GM23338 (cell line): Measurements from ENCODE around the gene ZBTB25. TPM values are rescaled to one million over a fixed set of nuclear protein-coding genes. Genes with fewer than 3 reads are reported as not detected.

Experiments
- ATAC-seq: fragments of 200-7000 bp; cut with Tn5 transposase; 3 replicates; pipeline ENCODE4 v1.9.1; 2020
- DNase-seq: peaks from one replicate; pipeline ENCODE4 v3.0.0-alpha.2; 2015; ENCODE audit warnings: low spot score
- H2AFZ ChIP-seq: fragments of 200-600 bp; sonication (generic); 2 replicates; pipeline ENCODE4 v1.8.0; 2016; ENCODE audit warnings: antibody characterized with exemption, mild to moderate bottlenecking, moderate library complexity
- H3F3A ChIP-seq: fragments of 200-600 bp; sonication (generic); replicated peaks from 2 replicates; pipeline ENCODE4 v1.8.0; 2017; ENCODE audit warnings: antibody characterized with exemption, mixed run types, low read depth
- H3K27ac ChIP-seq: fragments of 200-600 bp; sonication (generic); 2 replicates; pipeline ENCODE4 v1.6.1; 2016; ENCODE audit warnings: low read depth
- H3K27me3 ChIP-seq: fragments of 200-600 bp; sonication (generic); 2 replicates; pipeline ENCODE4 v1.8.0; 2016; ENCODE audit warnings: mild to moderate bottlenecking, mixed run types, moderate library complexity; ENCODE audit not compliant: insufficient read depth
- H3K36me3 ChIP-seq: fragments of 200-600 bp; sonication (generic); 2 replicates; pipeline ENCODE4 v1.8.0; 2016; ENCODE audit warnings: mild to moderate bottlenecking; ENCODE audit not compliant: insufficient read depth
- H3K4me1 ChIP-seq: fragments of 200-600 bp; sonication (generic); 2 replicates; pipeline ENCODE4 v1.8.0; 2016; ENCODE audit warnings: mild to moderate bottlenecking, moderate library complexity; ENCODE audit not compliant: insufficient read depth
- H3K4me2 ChIP-seq: fragments of 200-600 bp; sonication (generic); 2 replicates; pipeline ENCODE4 v1.7.1; 2017; ENCODE audit warnings: mixed run types
- H3K4me3 ChIP-seq: fragments of 200-600 bp; sonication (generic); 2 replicates; pipeline ENCODE4 v1.6.1; 2016; ENCODE audit warnings: mixed run types
- H3K79me2 ChIP-seq: fragments of 200-600 bp; sonication (generic); replicated peaks from 2 replicates; pipeline ENCODE4 v1.8.0; 2017; ENCODE audit warnings: mild to moderate bottlenecking; ENCODE audit not compliant: insufficient read depth
- H3K9me2 ChIP-seq: fragments of 200-600 bp; sonication (generic); 2 replicates; pipeline ENCODE4 v1.8.0; 2017; ENCODE audit not compliant: insufficient read depth
- H4K20me1 ChIP-seq: fragments of 200-600 bp; sonication (generic); replicated peaks from 2 replicates; pipeline ENCODE4 v1.8.0; 2017; ENCODE audit warnings: mild to moderate bottlenecking; ENCODE audit not compliant: insufficient read depth
- H3K27ac Mint-ChIP-seq: 2 replicates; pipeline ENCODE4 v1.8.0; 2020; ENCODE audit warnings: inconsistent platforms, mild to moderate bottlenecking, moderate library complexity, mixed read lengths
- H3K27me3 Mint-ChIP-seq: 3 replicates; pipeline ENCODE4 v1.8.0; 2022; ENCODE audit warnings: low read depth, mild to moderate bottlenecking, moderate library complexity, mixed read lengths, inconsistent platforms; ENCODE audit not compliant: insufficient read depth, poor library complexity
- H3K36me3 Mint-ChIP-seq: 3 replicates; pipeline ENCODE4 v1.8.0; 2021; ENCODE audit warnings: low read depth, mild to moderate bottlenecking, inconsistent platforms, moderate library complexity, mixed read lengths
- H3K4me1 Mint-ChIP-seq: 3 replicates; pipeline ENCODE4 v1.8.0; 2020; ENCODE audit warnings: mild to moderate bottlenecking, inconsistent platforms, mixed read lengths
- H3K4me3 Mint-ChIP-seq: 3 replicates; pipeline ENCODE4 v1.8.0; 2021; ENCODE audit warnings: moderate library complexity, mild to moderate bottlenecking, inconsistent platforms, mixed read lengths
- H3K9me3 Mint-ChIP-seq: 3 replicates; pipeline ENCODE4 v1.8.0; 2020; ENCODE audit warnings: moderate library complexity, mild to moderate bottlenecking, inconsistent platforms, mixed read lengths
- CREB1 ChIP-seq: fragments of 250-450 bp; sonication (Bioruptor Pico); IDR thresholded peaks from 2 replicates; pipeline ENCODE4 v1.5.0; 2020; ENCODE audit warnings: low read depth, mild to moderate bottlenecking, moderate library complexity
- CTCF ChIP-seq, 2 experiments: fragments of 200-600 bp in 1 of 2; sonication (generic) in 1 of 2; conservative IDR thresholded peaks; 2 replicates each; pipeline versions ENCODE4 v1.5.1 to v1.6.1; 2016 to 2017; ENCODE audit warnings: antibody characterized with exemption in 2 of 2, low read depth in 2 of 2, mild to moderate bottlenecking in 2 of 2, moderate library complexity in 1 of 2
- ETS1 ChIP-seq: IDR thresholded peaks from 2 replicates; pipeline ENCODE4 v1.6.1; 2016; ENCODE audit warnings: antibody characterized with exemption
- EZH2 ChIP-seq: fragments of 200-600 bp; sonication (generic); IDR thresholded peaks from one replicate; pipeline ENCODE4 v1.8.0; 2017; ENCODE audit warnings: antibody characterized with exemption, mild to moderate bottlenecking, low read depth; ENCODE audit not compliant: unreplicated experiment
- EZH2phosphoT487 ChIP-seq: fragments of 200-600 bp; sonication (generic); IDR thresholded peaks from one replicate; pipeline ENCODE4 v1.8.1; 2018; ENCODE audit warnings: antibody characterized with exemption; ENCODE audit not compliant: unreplicated experiment
- JUNB ChIP-seq: IDR thresholded peaks from one replicate; pipeline ENCODE4 v1.6.1; 2016; ENCODE audit warnings: antibody characterized with exemption; ENCODE audit not compliant: unreplicated experiment
- NANOG ChIP-seq: IDR thresholded peaks from 2 replicates; pipeline ENCODE4 v1.6.1; 2016; ENCODE audit warnings: antibody characterized with exemption, borderline replicate concordance
- POLR2AphosphoS5 ChIP-seq: IDR thresholded peaks from 2 replicates; pipeline ENCODE4 v1.6.1; 2016; ENCODE audit warnings: antibody characterized with exemption, low read depth
- REST ChIP-seq: IDR thresholded peaks from one replicate; pipeline ENCODE4 v1.6.1; 2018; ENCODE audit warnings: antibody characterized with exemption; ENCODE audit not compliant: unreplicated experiment
- STAT1 ChIP-seq: IDR thresholded peaks from one replicate; pipeline ENCODE4 v1.6.1; 2016; ENCODE audit warnings: antibody characterized with exemption; ENCODE audit not compliant: unreplicated experiment
- ZNF114 ChIP-seq: fragments of 250-450 bp; sonication (Bioruptor Pico); IDR thresholded peaks from 2 replicates; pipeline ENCODE4 v1.5.0; 2020; ENCODE audit warnings: mild to moderate bottlenecking, moderate library complexity
- ZNF331 ChIP-seq: fragments of 250-450 bp; sonication (Bioruptor Pico); IDR thresholded peaks from 2 replicates; pipeline ENCODE4 v1.5.0; 2020; ENCODE audit warnings: low read depth, mild to moderate bottlenecking, moderate library complexity
- ZNF462 ChIP-seq: fragments of 250-450 bp; sonication (Bioruptor Pico); IDR thresholded peaks from 2 replicates; pipeline ENCODE4 v1.5.0; 2020; ENCODE audit warnings: mild to moderate bottlenecking, moderate library complexity
- polyA plus RNA-seq: library from polyadenylated mRNA; unstranded; fragments of >200 nt; fragmentation: Nextera tagmentation; extraction: Ambion mirVana; gene quantifications from 2 replicates; pipeline ENCODE4 v1.2.1, GENCODE V29; 2016
- total RNA-seq: library from RNA; depleted of rRNA; stranded (reverse); fragments of >200 nt; shearing (Covaris generic); gene quantifications from 2 replicates; pipeline ENCODE4 v1.2.3, GENCODE V29; 2014

The ZBTB25 gene
- total and polyA plus RNA-seq, 2 experiments from 2014 or later: 5.8 to 8.0 TPM

GRCh38 chr14:64444140-64444539 is 59.5 kb downstream of the ZBTB25 start:
- TF ChIP-seq POLR2AphosphoS5: no peak
- no peak for TF ChIP-seq ZNF462 (CRISPR knock-in tag)
- no peak for TF ChIP-seq EZH2phosphoT487
- no peak for TF ChIP-seq JUNB
- TF ChIP-seq ZNF331: no peak
- TF ChIP-seq NANOG: no peak
- TF ChIP-seq CTCF (conservative IDR thresholded peaks at IDR 0.05; ENCODE audit: low read depth in 2 of 2): no peak
- TF ChIP-seq ETS1: no peak
- no peak for TF ChIP-seq CREB1 (CRISPR knock-in tag)
- TF ChIP-seq EZH2: no peak
- TF ChIP-seq REST: no peak
- TF ChIP-seq ZNF114 (CRISPR knock-in tag): no peak
- TF ChIP-seq STAT1: no peak
- Histone ChIP-seq H3K36me3 (peaks cover 77% of the 10 kb centered on the region), H3K4me2 (no peak overlapping the region), H3K4me1 (no peaks in the 10 kb centered on the region), H3K27me3 (no peaks in the 10 kb centered on the region), H3F3A (peaks cover 11% of the 10 kb centered on the region; the same call in 1 of the 2 replicates), H4K20me1 (peaks cover 19% of the 10 kb centered on the region), H3K9me2 (no peaks in the 10 kb centered on the region), H3K27ac (no peak overlapping the region), H3K79me2 (no peaks in the 10 kb centered on the region), H3K4me3 (no peak overlapping the region), H2AFZ (no peak overlapping the region)
- DNase-seq (no peak), ATAC-seq (no peak)
- Mint-ChIP-seq H3K36me3 (peaks cover 83% of the 10 kb centered on the region), H3K4me3 (no peak overlapping the region), H3K4me1 (no peaks in the 10 kb centered on the region), H3K27ac (no peak overlapping the region; the same call in 1 of the 2 replicates), H3K27me3 (peaks cover 2% of the 10 kb centered on the region), H3K9me3 (no peaks in the 10 kb centered on the region)
